SKM-1 treated with dmso at 0.1 percent for 144 hours (cell line): Measurements from ENCODE around the gene AGMO.

Source experiments
- DNase-seq: peaks from one replicate; lab custom pipeline; 2025; ENCODE audit not compliant: unreplicated experiment; lab: John Stamatoyannopoulos, UW

The AGMO gene

DNA sequence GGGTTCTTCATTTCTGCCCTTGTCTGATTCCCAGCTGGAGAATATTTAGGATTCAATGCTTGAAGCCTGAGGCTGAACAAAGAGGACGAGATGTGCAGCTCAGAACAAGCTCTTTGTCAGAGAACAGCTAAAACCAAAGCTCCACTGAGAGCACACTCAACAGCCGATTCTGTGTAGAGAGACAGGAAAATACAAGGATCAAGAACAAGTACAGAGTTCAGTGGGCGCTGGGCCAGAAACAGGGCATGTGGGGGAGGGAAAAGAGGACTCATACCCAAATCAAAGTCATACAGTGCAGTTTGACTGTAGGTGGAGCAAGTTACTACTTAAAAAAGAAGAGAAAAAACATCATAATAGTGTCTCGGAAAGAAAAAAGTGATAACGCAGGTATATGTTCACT lies at the start of gene AGMO:
TSS of gene AGMO (minus strand) at position 181 of the 400 bp plus-strand sequence.
- DNase-seq, result no peak

DNA sequence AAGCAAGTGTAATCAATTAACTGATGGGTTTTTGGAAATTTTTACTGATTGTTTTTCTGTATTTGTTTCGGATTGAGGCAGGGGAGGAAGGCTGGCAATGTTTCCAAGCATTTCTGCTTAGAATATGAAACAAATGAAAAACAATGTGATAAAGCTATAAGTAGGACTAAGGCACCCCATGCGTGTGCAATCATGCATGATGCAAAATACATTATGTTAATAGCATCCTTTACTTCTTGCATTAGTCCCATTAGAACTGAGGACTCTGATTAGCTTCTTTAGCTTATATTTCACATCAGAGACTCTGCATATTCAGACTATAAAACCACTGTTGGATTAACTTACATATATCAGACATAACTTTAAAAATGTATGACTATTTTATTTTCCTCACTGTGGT lies 48.7 kb upstream of the AGMO start:
- no peak for DNase-seq

DNA sequence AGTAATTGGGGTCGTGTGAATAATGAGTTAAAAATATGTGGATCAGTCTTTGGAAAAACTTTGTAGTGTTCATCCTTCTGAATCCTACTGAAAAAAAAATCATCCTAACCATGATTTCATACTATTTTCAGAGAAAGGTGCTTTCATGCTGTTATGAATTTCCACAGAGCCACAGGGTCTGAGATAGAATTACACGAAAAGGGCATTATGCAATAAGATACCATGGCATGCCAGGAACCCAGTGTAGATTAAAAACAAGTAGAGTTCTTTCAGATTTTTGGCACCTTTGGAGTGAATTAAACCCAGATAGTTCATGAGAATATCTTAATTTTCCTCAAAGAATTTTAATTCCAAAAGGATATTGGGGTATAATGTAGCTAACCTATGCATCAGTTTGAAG lies 47.5 kb upstream of the AGMO start:
- no peak for DNase-seq

DNA sequence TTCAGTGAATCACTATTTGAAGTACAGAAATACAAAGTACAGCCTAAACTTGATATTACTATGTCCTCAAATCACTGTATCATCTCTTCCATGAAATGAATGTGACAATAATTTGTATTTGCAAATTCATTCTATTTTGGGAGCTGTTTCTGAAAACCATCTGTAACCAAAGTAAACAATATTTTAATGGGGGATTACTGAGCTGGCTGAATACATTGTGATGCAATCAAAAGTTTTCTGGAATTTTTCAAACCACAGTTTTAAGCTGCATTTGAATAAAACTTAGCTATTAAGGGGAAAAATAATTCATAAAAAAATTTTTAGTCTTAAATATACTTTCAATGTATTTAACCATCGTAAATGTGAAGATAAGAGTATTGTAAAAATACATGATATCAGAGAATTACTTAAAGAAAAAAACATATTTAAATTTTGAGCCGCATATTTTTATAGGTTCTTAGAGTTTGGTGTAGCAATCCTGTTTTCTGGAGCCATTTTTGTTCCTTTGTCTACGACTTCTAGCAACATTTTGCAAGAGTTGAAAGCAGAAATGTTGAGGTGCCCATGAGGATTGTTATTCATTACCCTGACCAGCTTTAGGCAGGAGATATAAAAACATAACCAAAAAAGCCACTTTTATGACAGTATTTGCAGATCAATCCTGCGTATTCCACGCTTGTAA lies 45.9 kb upstream of the AGMO start:
- peak; percentile 18 for DNase-seq

DNA sequence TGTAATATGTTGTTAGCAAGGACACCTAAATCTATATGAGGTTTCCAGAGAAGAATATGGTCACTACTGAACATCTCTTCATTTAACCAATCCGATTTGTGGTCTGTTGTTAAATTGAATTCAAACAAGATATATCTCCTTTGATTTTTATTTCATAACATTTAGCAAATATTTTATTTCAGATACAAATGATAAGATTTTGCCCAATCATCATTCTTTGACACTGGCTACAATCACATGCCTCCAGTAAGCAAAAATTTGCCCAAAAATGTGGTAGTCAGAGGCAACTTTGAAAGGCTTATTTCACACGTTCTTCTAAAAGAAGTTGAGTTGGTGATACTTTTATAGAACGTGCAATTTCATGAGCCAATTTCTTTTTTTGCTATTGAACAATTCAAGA lies 44.7 kb upstream of the AGMO start:
- DNase-seq, result no peak

DNA sequence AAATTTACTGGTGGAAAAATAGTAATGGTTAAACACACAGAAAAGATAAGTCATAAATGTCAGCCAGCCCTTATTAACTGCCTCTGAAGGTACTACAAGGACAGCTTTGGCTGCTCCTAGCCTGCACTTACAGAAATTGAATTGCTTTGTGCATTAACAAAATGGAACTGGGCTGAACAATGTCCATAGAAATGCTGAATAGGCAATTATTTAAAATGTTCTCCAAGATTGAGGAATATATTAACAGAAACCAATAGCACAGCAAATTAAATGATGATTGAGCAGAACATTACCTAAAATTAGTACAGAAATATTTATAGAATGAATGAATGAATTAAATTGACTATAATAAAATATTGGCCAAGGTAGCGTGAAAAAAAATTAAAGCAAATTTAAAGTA lies 42.4 kb upstream of the AGMO start:
- DNase-seq, result no peak

DNA sequence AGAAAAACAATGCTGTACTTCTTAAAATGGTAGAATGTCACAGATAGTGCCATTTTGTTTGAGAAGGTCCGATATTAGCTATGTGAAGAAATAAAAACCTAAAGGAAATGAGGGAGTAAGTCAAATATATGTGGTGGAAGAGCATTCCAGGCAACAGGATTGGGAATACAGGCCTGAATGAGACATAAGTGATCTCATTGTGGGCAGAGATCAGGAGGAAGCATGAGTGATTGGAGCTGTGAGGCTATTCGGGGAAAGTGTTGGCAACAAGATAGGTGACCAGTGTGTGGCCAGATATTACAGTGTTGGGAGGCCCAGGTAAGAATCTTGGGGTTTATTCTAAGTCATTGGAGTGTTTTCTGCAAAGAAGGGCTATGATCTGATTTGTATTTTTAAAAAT lies 41.3 kb upstream of the AGMO start:
- DNase-seq, result no peak

DNA sequence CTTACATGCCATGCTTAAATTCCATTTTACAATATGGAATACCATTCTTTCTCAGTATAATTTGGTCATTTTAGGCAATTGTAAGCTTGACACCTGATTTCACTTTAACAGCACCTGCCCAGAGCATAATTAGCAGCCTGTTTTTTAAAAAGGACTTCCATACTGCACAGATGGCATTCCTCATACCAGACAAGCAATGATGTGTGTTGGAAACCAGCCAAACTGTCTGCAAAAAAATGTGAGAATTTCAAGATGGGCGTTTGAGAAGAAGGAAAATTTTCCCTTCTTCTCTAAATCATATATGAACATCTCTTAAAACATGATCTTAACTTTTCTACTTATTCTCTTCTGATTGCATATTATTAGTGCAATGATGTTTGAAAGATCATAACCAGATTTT lies 40.4 kb upstream of the AGMO start:
- no peak for DNase-seq

DNA sequence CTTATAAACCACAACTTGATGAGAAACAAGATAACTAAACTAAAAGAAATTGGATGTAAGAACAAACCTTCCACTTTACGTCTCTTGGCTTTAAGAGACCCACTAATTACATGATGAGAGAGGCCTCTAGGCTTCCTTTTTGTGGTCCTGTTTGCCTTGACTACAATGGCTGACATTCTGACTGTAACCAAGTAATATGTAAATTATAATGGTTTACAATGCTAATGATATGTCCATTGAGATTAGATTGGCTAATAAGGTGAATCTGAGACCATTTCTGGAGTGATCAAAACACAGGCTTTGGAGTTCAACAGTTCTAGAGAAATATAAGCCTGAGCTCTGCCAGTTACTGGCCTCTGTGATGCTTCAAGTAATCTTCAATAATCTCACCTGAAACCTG lies 39.4 kb upstream of the AGMO start:
- DNase-seq, result no peak

DNA sequence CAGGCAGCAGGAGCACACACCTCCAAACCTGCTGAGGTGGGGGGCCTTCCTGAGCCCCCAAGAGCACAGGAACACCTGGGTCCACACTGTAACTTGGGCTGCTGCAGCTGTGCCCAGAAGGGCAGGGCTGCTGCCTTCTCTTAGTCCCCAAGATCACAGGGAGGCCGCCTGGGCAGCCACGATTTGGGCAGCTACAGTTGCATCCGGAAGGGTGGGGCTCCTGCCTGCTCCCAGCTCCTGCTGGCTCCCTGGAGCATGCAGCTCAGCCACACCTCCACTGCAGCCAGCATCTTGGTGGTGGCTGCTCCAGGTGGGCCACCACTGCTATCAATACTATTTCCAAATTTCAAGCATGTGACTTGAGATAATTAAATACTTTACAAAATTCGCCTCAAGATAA lies 38.5 kb upstream of the AGMO start:
- DNase-seq, result no peak

DNA sequence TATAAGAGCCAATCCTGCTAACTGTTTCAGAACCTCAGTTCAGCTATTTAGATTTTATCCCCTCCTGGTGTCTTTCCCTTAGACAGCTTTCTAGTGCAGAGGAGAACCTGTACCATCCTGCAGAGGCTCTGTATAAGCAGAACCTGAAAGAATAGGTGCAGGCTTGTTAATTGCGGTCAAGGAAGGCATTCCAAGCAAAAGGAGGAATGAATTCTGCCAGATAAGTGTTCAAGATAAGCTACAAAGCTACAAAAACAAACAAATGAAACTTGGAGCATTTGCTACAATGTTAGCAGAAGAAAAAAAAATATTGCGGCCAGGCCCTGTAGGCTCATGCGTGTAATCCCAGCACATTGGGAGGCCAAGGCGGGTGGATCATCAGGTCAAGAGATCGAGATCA lies 32.6 kb upstream of the AGMO start:
- DNase-seq, result no peak

DNA sequence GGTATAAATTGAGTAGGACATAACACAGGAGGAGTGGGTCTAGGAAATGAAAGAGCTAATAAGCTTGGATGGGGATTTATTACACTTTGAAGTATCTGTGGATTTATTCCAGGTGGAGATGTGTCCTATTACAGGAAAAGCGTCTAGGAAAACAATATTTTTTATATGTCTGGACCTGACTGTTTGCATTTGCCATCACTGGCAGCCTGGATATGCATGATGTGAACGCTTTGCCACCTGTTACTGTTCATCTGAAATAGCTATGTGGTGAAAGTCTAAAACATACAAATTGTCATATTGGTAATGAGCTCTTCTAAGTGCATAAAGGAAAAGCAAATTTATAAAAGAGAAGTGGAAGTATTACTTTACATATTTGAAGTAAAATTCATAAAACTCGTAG lies 31.6 kb upstream of the AGMO start:
- DNase-seq, result no peak

DNA sequence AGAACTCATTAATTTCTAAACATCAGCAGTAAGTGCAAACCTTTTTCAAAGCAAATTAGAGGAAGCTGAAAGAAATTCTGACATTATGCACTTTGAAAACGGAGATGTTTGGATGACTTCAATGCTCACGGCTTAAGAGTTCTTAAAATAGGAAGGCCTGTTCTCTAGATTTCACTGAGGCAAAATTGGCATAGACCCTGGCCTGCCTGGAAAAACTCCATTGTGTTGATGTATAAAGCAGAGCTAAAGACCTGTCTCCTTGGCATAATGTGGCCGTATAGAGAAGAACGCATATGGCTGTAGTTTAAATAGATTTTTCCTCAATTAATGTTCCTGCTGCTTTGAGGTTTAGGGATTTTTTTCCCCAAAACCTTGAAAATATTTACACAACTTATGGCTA lies 24.5 kb upstream of the AGMO start:
- DNase-seq, result no peak

DNA sequence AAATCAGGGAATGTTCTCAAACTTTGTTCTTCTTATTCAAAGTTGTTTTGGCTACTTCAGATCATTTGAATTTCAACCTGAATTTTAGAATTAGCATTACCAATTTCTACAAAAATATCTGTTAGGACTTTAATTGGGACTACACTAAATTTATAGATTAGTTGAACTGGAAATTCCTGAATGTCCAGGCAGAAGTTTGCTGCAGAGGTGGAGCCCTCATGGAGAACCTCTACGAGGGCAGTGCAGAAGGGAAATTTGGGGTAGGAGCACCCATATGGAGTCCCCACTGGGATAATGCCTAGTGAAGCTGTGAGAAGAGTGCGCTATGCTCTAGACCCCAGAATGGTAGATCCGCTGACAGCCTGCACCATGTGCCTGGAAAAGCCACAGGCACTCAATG lies 22.8 kb upstream of the AGMO start:
- DNase-seq, result no peak

DNA sequence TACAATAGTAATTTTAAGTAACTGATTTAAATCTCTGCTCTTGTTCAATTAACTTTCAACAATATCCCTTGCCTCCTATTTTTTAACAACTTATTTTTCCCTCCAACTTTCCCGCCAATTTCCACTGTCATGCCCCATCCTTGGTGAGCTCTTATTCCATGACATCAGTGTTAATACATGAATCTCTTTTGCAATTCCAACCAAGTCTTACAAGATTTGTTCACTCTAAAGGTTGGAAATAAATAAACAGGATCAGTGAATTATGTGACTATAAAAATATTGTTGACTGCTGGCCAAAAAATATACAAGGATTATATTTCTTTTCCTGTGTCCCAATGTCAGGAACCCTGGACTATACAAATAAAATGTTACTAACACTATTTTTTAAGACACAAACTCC lies 21.0 kb upstream of the AGMO start:
- no peak for DNase-seq

DNA sequence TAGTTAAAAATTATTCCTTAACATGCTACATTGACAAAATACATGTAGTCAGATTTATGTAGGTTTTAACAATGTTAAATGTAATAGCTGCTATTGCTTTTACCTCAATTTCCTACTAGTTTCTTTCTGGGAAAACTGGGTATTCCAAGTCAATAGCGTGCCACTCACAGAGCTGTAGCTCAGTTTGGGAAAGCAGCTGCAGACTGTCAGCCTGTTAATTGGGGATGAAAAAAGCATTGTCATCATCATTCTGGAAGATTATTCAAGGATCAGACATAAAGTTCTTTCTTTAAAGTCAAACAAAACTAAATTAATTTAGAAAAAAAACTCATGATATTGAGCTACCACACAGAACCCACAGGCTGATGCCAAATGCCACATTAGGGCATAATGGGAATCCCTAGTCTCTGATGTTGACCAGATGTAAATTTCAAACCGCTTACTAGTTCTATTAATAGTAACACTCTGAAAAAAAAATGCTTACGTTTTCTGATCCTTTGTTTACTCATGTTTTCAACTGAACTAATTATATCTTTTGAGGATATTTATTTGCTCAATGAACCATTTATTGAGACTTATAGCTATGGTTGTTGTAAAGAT lies 19.6 kb upstream of the AGMO start:
- DNase-seq, result no peak

DNA sequence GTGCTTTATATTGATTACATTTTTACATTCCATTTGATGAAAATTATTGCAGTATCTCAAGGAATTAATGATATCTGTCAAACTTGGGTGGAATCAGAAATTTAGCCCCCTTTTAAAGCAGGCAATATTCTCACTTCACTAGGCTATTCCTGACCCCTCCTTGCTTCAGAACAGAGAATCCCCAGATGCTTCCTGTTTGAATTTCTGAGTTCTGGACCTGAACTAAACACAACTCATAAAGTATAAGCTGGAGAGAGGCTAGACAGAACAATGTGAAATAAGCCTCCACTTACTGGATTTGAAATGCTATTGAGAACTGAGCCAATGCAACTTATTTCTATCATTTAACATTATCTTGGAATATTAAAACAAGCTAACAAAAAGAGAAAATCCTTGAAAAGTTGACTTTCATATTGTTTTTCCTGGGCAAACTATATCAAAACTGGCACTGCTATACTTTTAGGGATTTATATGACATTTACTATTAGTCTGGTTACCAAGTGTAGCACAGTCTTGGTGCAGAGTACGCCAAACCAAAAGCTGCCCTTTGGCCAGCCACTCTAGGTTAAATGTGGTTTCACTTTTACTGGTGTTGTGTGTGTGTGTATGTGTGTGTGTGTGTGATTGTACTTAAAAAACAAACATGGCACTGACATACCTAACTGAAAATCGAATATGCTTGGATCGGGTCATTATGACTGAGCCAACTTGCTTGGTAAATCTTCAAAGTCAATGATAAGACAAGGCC lies 19.0 kb upstream of the AGMO start:
- no peak for DNase-seq

DNA sequence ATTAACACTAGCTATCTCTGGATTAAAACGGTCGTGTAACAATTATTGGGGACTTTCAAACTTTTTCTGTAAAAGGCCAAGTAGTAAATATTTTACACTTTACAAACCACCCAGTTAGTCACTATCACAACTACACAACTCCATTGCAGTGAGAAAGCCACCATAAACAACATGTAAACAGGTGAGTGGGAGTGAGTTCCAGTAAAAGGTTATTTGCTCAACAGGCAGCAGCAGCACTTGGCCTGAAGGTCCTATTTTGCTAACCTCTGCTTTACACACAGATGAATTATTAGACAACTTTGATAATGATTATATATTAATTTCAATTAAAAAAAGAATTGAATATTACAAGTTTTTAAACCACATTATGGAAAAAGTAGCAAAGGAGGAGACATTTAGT lies 15.8 kb upstream of the AGMO start:
- DNase-seq, result no peak

DNA sequence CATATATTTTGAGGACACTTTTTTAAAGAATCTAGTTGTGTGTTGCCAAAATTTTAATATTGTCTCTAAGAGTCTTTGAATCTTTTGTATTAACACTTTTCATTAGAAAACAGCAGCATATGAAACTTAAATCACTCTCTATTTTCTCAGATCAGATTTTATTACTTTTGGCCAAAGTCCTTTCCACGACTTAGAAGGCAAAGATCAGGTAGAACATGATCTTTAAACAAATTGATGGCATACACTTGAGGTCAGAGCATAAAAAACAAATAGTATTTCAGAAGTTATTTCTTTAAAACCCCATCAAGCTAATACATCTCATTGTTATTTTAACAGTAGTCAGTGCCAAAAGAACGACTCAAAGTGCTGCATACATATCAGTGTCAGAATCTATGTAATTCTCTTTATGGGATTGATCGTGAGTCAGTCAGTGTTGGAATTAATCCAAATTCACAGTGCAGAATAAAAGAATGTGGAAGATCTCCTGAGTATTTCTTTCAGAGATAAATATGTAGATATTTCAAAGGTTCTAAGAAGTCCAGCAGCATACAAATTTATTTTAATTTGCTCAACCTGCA lies 9.6 kb upstream of the AGMO start:
- no peak for DNase-seq

DNA sequence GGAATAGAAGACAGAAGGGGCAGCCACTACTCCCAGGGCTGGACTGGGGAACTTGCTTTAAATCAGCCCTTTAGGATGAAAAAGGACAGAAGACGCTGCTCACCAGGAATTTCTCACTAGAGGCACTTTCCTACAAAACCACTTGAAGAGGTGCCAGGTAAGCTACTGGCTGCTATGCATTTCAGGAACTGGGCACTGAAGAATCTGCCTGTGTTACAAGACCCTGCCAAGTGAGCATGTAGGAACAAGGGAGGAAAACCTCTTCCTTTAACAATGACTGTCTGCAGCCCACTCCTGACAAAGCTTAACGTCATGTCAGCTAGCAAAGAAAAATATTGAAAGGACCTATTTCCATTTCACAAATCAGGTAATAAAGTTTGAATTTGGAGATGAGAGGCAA lies 5.8 kb upstream of the AGMO start:
- DNase-seq, result no peak

DNA sequence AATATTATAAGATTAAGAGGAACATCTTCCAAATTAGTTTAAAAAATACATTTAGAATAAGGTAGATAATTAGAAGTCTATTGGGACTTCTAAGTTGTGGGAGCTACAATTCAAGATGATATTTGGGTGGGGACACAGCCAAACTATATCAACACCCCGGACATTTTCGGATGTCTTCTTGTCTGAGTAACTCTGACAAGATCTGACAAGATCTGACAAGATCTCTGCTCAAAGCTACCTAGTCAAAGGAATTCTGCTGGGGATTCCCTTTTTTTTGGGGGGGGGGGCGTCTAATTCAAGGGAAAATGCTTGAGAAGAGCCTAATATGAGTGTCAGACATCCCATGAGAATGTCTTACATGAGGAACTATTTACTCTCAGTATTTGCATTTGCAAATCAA lies 5.2 kb upstream of the AGMO start:
- no peak for DNase-seq

DNA sequence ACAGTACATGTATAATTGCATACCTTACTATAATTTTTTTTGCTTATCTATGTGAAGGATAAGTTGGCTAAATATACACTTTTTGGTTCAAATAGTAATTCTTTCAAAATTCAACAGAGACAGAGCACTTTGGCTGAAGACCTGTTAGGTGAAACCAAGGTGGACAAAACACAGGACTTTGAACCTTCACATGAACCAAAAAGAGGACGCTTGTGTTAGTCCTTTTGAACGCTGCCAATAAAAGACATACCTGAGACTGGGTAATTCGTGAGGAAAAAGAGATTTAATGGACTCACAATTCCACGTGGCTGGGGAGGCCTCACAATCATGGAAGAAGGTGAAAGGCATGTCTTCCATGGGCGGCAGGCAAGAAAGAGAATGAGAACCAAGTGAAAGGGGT lies 4.7 kb upstream of the AGMO start:
- no peak for DNase-seq
